Measurements from ENCODE around the gene ARHGAP40. TPM values are rescaled to one million over a fixed set of nuclear protein-coding genes. Genes with fewer than 3 reads are reported as not detected.

The ARHGAP40 gene
- total and polyA plus RNA-seq, 2 of the 8 experiments (the other 6 are each of a cell fraction or from before 2014, with no cell fraction given) = 0.74 to 1.4 TPM

GRCh38 chr20:38645351-38645750 is 43.7 kb downstream of the ARHGAP40 start:
- peak overlapping the region; percentile 23; the same call in 1 of the 2 replicates for H2BK15ac ChIP-seq (ENCODE audit: low read length)
- no peak overlapping the region for H2BK12ac ChIP-seq (ENCODE audit: low read depth, low read length)
- no peak overlapping the region for H3K9ac ChIP-seq (replicated peaks in 1 of 4; ENCODE audit: extremely low read depth in 1 of 4, low read depth in 3 of 4, low read length in 3 of 4)
- no peaks in the 10 kb centered on the region for H3K36me3 ChIP-seq (ENCODE audit: control insufficient read depth in 2 of 4, insufficient read depth in 4 of 4, low read length in 3 of 4)
- H4K20me1 ChIP-seq (replicated peaks in 1 of 2; ENCODE audit: control insufficient read depth in 1 of 2, insufficient read depth in 2 of 2, low read length in 2 of 2) = peaks cover 1 to 3% of the 10 kb centered on the region in 2 experiments
- FAIRE-seq = no peak
- no peaks in the 10 kb centered on the region for H3K9me3 ChIP-seq (ENCODE audit: insufficient read depth in 2 of 2, low read depth in 1 of 2, low read length in 1 of 2)
- H4K8ac ChIP-seq (ENCODE audit: extremely low read depth, insufficient read depth, low read length) = no peak overlapping the region
- POLR2A ChIA-PET (ENCODE audit: partially characterized antibody) = interaction anchor here (0.6 kb wide), 1 partner anchor 282 kb away, joined by 3 read pairs; no protein-coding TSS in a partner anchor
- H2AK5ac ChIP-seq (ENCODE audit: low read depth, low read length) = no peak overlapping the region
- H2BK20ac ChIP-seq (ENCODE audit: low read length) = no peak overlapping the region
- H3K79me2 ChIP-seq (ENCODE audit: control insufficient read depth in 1 of 2, insufficient read depth in 2 of 2, low read length in 2 of 2) = no peaks in the 10 kb centered on the region
- peaks cover 0 to 5% (median 4%) of the 10 kb centered on the region in 4 experiments; a peak in 6 of 7 replicates for H3K4me1 ChIP-seq (replicated peaks in 1 of 4; ENCODE audit: control insufficient read depth in 3 of 4, insufficient read depth in 4 of 4, low read length in 3 of 4)
- no peaks in the 10 kb centered on the region for H3K79me1 ChIP-seq (ENCODE audit: low read depth, low read length)
- no peak overlapping the region for H3K14ac ChIP-seq (ENCODE audit: insufficient read length)
- peaks cover 10% of the 10 kb centered on the region; the same call in 1 of the 2 replicates for H3K23me2 ChIP-seq (ENCODE audit: low read depth, low read length)
- H2AFZ ChIP-seq (ENCODE audit: low read length) = no peak overlapping the region
- no peak overlapping the region for H2BK120ac ChIP-seq (replicated peaks; ENCODE audit: low read depth, low read length)
- CTCF ChIA-PET (ENCODE audit: partially characterized antibody) = interaction anchor here (0.6 to 8.0 kb wide), 14 partner anchors 9 to 470 kb away, joined by 3 to 235 read pairs (median 4); partner anchors contain the start of gene SLC32A1
- no peak overlapping the region for H4K5ac ChIP-seq (ENCODE audit: insufficient read length, low read depth, low read length)
- peaks cover 8 to 43% (median 31%) of the 10 kb centered on the region in 4 experiments for H3K27me3 ChIP-seq (replicated peaks in 1 of 4; ENCODE audit: control insufficient read depth in 3 of 4, extremely low read depth in 1 of 4, insufficient read depth in 3 of 4, low read length in 3 of 4)
- H3K4me3 ChIP-seq (ENCODE audit: extremely low read depth in 1 of 4, insufficient read depth in 2 of 4, low read depth in 3 of 4, low read length in 4 of 4) = peak overlapping the region in 1 of 4 experiments; percentile 48; a peak in 2 of 8 replicates
- no peak overlapping the region for H3K23ac ChIP-seq (ENCODE audit: insufficient read length)
- no peak overlapping the region for H2BK5ac ChIP-seq (ENCODE audit: low read depth, low read length)
- 82% methylated on average over 5 of the region's 5 CpGs; no CpG with 5 or more reads in 1 of the 2 experiments for WGBS, 2 experiments (ENCODE audit: extremely low coverage in 1 of 2, insufficient coverage in 1 of 2, insufficient read length in 1 of 2, insufficient replicate concordance in 2 of 2, low coverage in 1 of 2, low lambda C conversion rate in 2 of 2, missing lambda C conversion rate in 1 of 2)
- no peak overlapping the region for H3K4ac ChIP-seq (replicated peaks; ENCODE audit: insufficient read length, low read depth, low read length)
- H3K4me2 ChIP-seq (ENCODE audit: insufficient read depth in 1 of 2, low read depth in 2 of 2, low read length in 2 of 2) = peak overlapping the region; percentile 21 to 87; a peak in 2 of 4 replicates
- H4K91ac ChIP-seq (replicated peaks; ENCODE audit: insufficient read length, low read length) = no peak overlapping the region
- H3K18ac ChIP-seq (ENCODE audit: extremely low read depth, low read length) = no peak overlapping the region
- H3K56ac ChIP-seq (replicated peaks; ENCODE audit: insufficient read length, low read depth, low read length) = no peak overlapping the region
- no peak for DNase-seq (ENCODE audit: low read depth in 1 of 2, low spot score in 2 of 2)
- H3K27ac ChIP-seq (ENCODE audit: low read depth, low read length) = no peak overlapping the region
- TF ChIP-seq GABPA (IDR thresholded peaks at IDR 0.05; ENCODE audit: borderline replicate concordance, insufficient read depth, low read length) (no peak), SP1 (IDR thresholded peaks at IDR 0.05; ENCODE audit: low read depth, low read length) (no peak), SUZ12 (IDR thresholded peaks at IDR 0.05; ENCODE audit: low read length) (peak; percentile 17; the same call in 1 of the 2 replicates)

Data from H1 (cell line).